Urothelium cell line (cell line): Measurements from ENCODE around the gene ARHGAP26.

ENCODE experiments used
- DNase-seq: peaks from one replicate; pipeline ENCODE4 v3.0.0; 2011; ENCODE audit warnings: low spot score, mixed read lengths
- FAIRE-seq: peaks from 2 replicates; lab custom pipeline; 2011; peaks lifted over from hg19 to GRCh38; lab: Jason Lieb, UNC

ARHGAP26 gene

DNA sequence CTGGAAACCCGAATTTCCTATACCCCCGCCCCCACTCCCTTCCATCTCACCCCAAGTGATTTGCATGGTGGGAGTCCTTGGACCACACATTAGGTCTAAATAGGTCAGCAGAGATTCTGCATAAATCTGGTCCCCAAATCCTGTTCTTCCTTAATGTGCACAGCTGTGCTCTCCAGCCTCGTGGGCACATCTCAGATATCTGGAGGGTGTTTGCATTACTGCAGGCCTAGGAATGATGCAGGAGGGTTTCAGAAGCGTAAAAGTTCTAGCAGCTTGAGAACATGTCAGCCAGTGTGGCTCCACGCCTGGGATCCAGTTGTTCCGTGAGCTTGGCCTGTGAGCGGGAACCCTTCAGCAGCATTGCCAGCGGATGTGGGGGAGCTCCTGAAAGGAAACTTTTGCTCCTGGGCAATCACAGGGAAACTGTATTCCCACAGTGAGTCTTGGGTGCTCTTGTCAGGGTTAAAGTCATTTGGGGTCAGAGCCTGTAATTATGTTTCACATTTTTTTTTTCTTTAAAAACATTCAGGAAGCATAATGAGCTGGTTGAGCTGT is 12.9 kb downstream of the ARHGAP26 start:
- no peak for FAIRE-seq
- no peak for DNase-seq

DNA sequence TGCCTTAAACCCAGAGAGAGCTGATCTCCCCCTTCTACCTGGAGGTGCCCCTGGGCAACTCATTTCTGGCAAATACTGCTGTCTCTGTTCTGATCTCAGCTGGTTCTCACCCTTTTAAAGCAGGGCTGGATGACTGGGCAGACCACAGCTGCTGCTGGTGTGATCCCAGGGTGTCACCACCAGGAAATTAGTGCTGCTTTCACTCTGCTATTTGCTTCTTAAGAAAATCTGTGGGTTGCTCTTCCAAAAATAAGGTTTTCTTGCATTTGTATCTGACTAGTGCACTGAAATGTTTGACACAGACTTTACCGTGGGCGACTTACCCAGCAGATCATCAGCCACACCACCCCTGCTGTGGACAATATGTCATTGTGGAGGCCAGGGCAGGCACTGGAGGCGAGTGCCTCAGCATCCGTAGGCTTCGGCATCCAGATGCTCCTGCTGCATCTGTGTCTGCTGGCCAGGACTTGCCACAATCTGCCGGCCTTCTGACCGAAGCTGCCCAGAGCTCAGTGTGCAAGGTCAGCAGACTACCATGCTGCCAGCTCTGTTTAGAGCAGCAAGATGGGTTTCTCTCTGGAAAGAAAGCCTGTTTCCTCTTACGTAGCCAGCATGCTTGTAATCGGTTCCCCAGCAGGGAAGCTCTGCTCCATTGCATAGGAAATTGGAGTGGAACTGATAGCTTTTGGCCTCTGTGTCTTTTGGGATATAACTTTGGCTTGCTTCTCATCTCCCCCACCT is 13.6 kb downstream of the ARHGAP26 start:
- no peak for FAIRE-seq
- no peak for DNase-seq

DNA sequence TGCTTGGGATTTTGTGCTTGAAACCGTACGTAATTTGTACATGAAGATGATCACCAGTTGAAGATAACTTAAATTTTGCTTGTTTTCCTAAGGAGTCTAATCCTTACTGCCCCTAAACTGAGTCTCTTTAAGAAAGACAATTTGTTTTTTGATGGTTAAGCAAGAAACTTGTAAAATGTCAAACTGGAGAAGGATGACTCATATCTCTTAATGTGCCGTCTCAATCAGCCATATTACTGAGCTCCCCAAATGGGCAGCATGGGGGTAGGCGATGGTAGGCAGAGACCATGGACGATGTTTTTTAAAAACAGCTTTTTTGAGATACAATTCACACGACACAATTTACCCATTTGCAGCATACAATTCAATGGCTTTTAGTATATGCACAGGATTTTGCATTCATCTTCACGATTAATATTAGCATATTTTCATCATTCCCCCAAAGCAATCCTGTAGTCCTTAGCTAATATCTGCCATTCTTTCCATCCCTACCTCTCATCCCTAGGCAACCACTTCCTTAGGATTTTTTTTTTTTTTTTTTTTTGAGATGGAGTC is 14.3 kb downstream of the ARHGAP26 start:
- FAIRE-seq (no peak), DNase-seq (no peak)

DNA sequence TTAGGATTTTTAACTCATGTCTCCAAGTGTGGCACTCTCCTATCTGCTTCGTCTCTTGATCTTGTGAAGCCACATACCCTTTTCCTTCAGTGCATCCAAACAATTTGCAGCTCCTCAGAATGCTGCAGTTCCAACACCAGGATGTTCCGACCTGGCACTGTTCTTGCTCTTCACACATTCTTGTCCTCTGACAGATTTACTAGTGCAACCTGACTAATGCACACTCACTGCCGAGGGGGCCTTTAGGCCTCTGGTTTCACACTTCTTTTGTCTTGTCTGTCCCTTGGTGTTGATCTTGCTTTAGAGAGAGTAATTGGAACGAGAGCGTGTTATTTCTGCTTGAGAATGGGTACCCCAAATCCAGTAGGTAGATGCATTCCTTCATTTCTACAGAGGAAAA is 15.0 kb downstream of the ARHGAP26 start:
- FAIRE-seq (no peak), DNase-seq (no peak)

DNA sequence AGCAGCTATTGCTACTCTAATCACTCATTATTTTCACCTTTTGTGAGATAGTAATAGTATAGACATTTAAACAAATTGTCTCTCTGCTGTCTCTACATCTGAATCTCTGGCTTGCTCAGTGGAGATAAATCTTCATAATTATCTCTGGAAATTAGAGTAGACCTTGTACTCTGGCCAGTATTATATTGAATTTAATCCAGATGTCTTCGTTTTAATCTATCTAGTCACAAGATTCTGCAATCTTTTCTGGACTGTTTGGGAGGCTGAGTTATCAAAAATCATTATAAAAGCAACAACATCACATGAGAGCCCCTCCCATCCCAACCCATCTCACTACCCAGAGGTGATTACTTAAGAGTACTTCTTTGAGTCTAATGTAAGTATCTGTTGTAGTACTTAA is 19.0 kb downstream of the ARHGAP26 start:
- no peak for FAIRE-seq

DNA sequence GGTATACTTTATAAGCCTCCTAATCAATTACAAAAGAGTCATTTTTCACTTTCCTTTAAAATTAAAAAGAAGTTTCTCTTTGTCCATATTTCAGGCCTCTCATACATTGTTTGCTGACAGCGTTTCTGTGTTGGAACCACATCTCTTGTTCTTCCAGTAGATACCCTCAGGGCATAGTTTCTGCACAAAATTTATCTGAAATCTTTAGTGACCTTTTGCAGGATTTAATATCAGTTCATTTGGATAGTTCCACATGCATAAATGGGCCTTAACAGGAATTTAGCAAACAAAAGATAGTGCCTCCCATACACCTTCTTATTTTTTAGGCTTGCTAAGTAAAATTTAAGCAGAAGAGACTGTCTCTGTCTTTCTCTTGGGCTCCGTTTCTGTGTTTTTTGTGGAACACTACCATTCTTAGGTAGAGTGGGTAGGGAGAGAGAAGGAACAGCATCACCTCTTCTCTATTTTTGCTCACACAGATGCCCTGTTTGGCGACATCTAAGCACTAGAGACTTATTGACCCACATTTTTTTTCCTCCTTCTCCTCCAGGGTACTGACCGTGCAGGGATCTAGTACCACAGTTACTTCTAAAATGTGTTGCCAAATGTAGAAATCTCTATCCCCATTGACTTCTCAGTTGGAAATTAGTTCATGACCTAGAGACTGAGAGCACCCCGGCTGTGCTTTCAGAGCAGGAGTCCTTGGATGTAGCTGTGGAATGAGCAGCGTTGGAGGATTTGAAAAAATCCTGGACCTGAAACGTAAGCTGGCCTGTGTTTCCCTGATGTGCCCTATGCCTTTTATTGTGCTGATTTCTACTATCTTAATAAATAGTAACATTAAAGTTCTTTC is 22.1 kb downstream of the ARHGAP26 start:
- FAIRE-seq (no peak), DNase-seq (no peak)

More for the DNA sequence above, 19.0 kb downstream of the ARHGAP26 start:
- DNase-seq = no peak

DNA sequence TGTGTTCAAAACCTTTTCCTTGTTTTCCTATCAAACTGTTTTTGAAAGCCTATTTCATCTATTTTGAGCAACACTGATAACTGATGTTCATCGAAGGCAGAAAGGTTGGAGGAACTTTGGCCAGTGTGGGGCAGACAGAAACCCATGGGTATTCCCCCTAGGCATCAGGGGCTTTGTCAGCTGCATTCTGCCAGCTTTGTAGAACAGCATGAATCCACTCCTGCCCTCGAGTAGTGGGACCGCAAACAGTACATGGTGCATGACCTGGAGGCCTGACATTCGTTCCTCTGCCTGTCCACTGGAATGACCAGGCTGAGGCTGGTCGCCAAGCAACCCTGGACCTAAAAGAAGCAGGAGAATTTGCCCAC is 22.7 kb downstream of the ARHGAP26 start:
- no peak for FAIRE-seq
- DNase-seq = no peak

DNA sequence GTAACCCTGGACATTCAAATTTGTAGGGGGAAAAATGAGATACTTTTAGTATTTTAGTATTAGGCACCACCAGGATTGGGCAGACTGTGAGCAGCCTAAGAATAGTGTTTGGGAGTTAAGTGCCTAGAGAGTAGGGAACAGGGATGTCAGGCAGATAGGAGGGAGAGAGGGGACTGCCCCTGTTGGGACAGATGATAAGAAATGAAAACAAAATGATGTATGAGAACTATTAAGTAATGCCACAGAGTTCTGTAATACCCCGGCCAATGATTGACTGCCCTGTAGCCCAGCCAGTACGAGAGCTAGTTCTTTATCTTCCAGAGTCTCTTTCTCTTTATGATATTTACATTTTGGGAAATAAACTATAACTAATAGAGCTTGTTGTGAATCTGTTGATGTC is 24.4 kb downstream of the ARHGAP26 start:
- DNase-seq (no peak), FAIRE-seq (no peak)

DNA sequence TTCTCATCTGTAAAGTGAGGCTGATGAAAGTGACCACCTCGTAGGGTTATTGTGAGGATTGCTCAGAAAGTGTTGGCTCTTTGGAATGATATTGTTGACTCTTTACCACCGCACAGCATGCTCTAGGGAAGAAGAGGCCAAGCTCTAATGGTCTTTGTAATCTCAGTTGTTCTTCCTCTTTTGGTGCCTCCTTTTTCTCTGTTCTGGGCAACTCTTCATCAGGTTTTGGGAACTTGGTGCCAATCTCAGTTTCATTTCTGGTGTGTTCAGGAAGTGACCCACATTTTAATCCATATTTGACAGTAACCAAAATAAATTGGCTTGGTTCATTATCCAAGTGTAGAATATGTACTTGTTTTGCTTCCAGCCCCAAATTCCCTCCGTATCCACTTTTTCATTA is 25.1 kb downstream of the ARHGAP26 start:
- DNase-seq (no peak), FAIRE-seq (no peak)

DNA sequence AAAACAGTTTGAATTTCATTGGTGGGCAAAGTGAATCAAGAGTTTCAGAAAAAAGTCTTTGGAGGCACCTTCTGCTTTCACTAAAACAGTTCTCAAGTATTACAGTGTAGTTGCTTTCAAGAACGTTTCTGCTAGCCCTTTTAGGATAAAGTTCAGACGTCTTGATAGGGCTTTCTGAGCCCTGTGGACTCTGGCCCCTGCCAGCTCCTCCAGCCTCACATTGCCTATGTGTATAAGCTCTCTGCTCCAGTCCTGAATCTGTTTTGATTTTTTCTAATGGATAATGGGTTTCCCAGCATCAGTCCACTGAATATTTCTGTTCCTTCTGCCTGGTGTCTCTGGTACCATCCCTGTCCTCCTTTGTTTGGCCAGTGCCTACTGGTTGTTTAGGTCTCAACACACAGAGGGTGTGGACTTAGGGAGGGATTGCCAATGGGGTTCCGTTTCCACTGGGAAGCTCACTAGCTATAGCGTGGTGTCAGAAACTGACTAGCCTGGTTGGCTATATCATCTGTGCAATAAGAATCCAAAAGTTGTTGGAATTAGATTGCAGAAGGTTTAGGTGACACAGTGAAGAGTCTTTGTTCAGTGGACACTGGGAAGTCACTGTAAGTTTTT is 26.4 kb downstream of the ARHGAP26 start:
- FAIRE-seq = no peak
- no peak for DNase-seq

DNA sequence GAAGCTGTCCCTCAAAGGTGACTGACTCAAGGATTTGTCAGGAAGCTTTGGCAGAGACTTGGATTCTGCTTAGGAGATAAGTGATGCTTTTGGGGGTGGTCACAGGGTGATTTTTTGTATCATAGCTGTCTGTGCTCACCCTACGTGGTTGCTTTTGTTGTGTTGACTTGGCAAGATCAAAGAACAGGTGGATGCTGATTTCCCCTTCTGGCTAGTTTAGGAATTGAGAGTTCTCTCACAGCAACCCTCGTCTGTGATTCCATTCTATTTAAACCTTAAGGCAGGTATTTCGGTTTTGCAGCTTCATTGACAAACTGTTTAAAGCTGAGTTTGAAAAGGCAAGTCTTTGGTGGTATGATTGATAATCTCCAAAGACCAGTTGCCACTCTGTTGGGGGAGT is 27.2 kb downstream of the ARHGAP26 start:
- FAIRE-seq (no peak), DNase-seq (no peak)

DNA sequence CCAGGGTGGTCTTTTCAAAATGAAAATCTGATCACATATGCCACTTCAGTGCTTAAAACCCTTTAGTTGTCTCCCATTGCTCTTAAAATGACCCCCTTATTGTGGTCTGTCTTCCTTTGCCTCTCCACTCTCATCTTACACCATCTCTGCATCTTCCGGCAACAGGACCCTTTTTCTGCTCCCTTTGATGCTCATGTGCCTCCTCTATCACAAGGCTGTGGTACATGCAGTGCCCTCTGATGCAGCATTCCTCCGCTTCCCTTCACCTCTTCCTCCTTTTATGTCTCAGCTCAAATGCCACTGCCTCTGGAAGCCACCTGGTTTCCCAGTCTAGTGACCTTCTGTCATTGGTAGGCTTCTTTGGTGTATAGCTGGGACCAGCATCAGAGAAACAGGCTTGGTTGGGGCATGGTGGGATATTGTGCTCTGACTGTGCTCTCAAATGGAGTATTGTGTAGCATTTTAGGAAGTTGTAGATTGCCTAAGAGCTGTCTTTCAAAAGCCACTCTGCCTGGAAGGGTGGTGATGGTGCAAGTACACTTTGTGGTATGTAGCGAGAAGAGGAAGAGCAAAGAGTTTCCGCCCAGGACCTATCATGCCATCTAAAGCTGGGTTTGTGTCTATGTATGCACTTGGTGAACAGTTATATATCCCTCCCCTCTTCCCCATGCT is 28.1 kb downstream of the ARHGAP26 start:
- FAIRE-seq (no peak), DNase-seq (no peak)

DNA sequence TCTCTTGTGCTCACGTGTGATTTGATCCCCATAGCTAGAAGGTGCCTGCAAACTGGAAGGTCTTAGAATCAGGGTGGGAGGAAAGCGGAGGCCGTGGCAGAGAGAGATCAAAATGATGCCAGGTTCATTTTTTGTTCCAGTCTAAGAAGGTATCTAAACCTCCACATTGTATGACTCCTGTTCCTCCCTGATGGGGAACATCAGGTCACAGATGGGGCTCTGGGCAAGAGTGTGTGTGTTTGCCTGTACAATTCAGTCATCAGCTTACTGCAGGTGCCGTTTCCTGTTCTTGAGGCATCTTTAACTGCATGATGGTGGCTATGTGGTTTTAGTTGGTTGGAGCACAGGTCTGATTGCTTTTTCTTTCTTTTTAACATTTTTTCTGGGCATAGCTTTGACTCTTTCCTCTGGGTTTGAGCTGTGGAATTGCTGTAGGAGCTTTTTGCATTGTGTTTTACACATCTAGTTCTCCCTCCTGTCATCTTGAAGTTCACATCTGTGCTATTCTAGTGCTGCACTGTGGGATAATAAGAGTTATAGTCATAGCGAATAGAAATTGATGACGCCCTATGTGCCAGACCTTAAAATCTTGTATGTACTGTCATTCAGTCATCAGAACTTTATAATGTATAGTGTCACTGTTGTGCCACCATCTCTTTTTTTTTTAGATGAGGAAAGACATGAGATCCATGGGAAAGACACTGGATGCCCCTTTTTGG is 30.8 kb downstream of the ARHGAP26 start:
- DNase-seq (no peak), FAIRE-seq (no peak)

DNA sequence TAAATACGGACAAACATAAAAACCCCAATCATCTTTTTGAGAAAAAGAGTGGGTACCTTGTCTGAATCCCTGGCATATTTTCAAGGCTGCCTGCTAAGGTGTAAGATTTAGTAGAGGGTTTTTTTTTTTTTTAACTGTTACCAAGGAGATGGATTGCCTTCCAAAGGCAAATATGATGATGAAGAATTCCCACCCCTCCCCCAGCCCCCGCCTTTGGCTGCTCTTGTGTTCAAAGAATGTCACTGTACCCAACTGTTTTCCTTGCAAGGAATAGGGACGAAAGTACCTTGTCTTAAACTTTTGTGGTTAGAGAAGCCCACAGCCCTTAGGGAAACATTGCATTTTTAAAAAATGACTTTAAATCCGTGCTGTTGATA is 31.3 kb downstream of the ARHGAP26 start:
- no peak for FAIRE-seq

DNA sequence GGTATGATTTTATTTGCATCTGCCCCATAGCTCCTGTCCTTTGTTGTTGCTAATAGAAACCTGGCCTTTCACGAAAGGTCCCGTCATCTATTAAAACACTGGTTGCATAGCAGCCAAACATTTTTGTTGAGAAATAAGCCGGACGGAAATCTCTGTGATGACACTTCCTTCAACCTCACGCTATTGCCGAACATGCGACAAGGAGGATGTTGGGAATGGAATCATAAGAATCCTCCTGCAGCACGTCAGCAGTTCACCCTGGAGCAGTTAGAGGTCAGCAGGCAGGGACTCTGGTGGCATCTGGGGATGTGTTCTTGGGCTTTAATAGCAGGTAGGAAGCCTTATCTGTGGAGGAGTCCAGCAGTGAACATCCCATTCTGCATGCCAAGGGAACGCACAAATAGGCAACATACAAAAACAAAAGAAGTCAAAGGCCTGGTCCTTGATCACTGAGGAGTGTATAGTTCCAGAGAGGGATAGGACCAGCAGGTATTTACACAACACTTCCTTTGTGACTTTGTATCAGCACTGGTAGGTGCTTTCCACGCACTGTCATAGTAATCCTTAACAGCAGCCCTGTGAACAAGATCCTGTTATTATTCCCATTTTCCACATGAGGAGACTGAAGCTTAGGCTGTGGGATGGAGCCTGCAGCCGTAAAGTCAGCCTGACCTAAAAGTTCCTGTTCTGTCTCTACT is 33.4 kb downstream of the ARHGAP26 start:
- FAIRE-seq = no peak
- no peak for DNase-seq

More for the DNA sequence above, 31.3 kb downstream of the ARHGAP26 start:
- DNase-seq = no peak

DNA sequence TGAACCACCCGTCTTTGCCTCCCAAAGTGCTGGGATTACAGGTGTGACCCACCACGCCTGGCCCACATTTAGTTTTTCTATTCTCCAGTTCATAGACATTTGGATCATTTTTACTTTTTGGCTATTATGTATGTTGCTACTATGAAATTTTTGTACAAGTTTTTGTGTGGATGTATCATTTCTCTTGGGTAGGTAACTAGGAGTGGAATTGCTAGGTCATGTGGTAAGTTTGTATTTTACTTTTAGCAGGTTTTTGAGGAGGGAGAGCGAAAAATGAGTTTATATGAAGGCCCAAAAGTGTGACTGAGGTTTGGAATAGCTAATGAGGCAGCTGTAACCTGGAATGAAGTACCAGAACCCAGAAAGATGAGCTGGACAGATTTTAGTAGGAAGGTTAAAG is 35.2 kb downstream of the ARHGAP26 start:
- no peak for DNase-seq
- FAIRE-seq = no peak

DNA sequence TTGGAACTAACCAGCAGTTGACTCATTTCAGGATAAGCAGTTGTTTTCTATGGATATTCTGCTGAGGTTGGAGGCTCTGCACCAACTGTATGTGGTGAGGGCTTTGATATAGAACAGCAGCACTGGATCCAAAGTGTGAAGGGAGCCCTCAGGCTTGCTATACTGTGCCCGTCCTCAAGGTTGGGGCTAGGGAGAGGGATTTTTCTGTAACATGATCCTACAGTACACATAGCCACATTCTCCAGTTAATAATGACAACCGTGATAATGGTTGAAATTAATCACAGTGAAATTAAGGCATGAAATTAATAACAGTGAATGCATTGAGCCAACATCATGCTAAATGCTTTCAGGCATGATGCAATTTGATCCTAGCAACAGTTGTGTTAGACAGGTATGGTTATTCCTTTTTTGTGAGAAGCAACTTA is 36.7 kb downstream of the ARHGAP26 start:
- FAIRE-seq (no peak), DNase-seq (no peak)

DNA sequence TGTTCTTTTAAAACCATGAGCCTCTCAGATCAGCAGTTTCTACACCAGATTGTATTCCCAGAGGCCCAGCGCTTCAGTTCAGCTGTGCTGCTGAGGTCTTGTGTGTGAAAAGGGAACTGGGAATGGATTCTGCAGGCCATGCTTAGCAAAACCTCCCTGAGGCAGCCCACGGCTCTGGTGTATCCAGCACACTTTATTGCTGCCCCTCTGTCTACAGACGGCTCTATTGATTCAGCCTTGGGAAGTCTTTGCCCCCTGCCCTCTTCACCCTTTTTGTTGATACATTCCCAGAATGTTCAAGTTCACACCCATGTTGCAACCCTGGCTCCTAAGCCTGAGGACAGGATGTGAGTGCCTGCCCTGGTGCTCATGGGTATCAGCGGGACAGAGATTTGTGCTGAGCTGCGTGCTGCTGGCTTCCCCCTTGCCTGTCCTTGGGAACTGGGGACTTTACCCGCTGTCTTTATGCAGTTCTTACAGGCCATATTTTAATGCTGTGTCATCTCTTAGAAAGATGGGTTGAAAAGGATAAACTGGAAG is 37.3 kb downstream of the ARHGAP26 start:
- no peak for DNase-seq
- FAIRE-seq = no peak
